HG03439 (cell line): ENCODE results near the gene VWA1.
"Not testable (repeated sequence)": the region's sequence is repeated elsewhere in the genome, so short reads cannot be mapped to it uniquely, and the experiment has no call there.

Experiments used
- ATAC-seq: cut with Tn5 transposase; IDR thresholded peaks from one replicate; pipeline ENCODE4 v1.9.1; 2021; ENCODE audit warnings: mild to moderate bottlenecking, moderate library complexity; ENCODE audit not compliant: unreplicated experiment

Gene VWA1

GRCh38 chr1:1455366-1455884 is 19.9 kb downstream of the VWA1 start:
- ATAC-seq, result no peak

GRCh38 chr1:1455934-1456333 is 20.4 kb downstream of the VWA1 start:
- not testable (repeated sequence) for ATAC-seq

GRCh38 chr1:1456683-1457255 is 21.3 kb downstream of the VWA1 start:
- ATAC-seq, result not testable (repeated sequence)

- not testable (repeated sequence) for ATAC-seq
Measured at GRCh38 chr1:1459156-1459555, 23.7 kb downstream of the VWA1 start.

GRCh38 chr1:1459711-1460110 is 24.2 kb downstream of the VWA1 start:
- ATAC-seq, result not testable (repeated sequence)

- no peak for ATAC-seq
Measured at GRCh38 chr1:1460540-1461130, 25.1 kb downstream of the VWA1 start.

- no peak for ATAC-seq
Measured at GRCh38 chr1:1461721-1462317, 26.3 kb downstream of the VWA1 start.

- peak; percentile 42 for ATAC-seq
Measured at GRCh38 chr1:1462318-1462966, 27.0 kb downstream of the VWA1 start.

GRCh38 chr1:1463312-1463711 is 27.8 kb downstream of the VWA1 start:
- ATAC-seq, result no peak

- ATAC-seq, result not testable (repeated sequence)
Measured at GRCh38 chr1:1468196-1468985, 32.9 kb downstream of the VWA1 start.

GRCh38 chr1:1470626-1471388 is 35.3 kb downstream of the VWA1 start:
- no peak for ATAC-seq

- peak; percentile 87 for ATAC-seq
Measured at GRCh38 chr1:1471389-1472052, 36.0 kb downstream of the VWA1 start, which contains the start of gene ATAD3B. ATAD3B (plus strand) TSS chr1:1471765; CDS start chr1:1471885, 120 bp downstream.

GRCh38 chr1:1472053-1472876 is 36.8 kb downstream of the VWA1 start:
- peak; percentile 21 for ATAC-seq

- not testable (repeated sequence) for ATAC-seq
Measured at GRCh38 chr1:1476011-1476410, 40.5 kb downstream of the VWA1 start.

GRCh38 chr1:1477206-1477605 is 41.7 kb downstream of the VWA1 start:
- no peak for ATAC-seq

- no peak for ATAC-seq
Measured at GRCh38 chr1:1479547-1480487, 44.3 kb downstream of the VWA1 start.

- not testable (repeated sequence) for ATAC-seq
Measured at GRCh38 chr1:1480488-1480867, 45.0 kb downstream of the VWA1 start.

- not testable (repeated sequence) for ATAC-seq
Measured at GRCh38 chr1:1481811-1482210, 46.3 kb downstream of the VWA1 start.
